ENCODE measurements around the gene SLC38A11.

SLC38A11 gene

DNA sequence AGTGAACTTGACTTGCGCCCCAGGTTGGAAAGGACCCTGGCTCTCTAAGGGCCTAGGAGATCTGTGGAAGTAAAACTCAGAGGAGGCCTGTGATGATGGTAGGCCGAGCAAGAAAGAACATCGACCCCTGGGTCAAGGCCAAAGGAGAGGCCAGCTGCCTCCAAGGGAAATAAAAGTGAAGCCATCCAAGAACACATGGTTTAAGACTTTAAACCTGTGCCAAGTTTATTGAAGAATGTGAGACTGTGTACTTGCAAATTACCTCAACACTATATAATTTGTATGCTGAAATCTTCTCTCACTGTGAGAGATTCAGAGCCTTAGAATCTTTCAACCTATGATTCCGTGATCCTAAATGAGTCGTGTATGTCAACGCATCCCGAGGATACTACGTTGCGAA, 73.0 kb downstream of the SLC38A11 start:
- Histone ChIP-seq H3K4me3 (ENCODE audit: low read depth, low read length, poor library complexity, severe bottlenecking) (no peak overlapping the region), H3K9me3 (ENCODE audit: low read length) (no peaks in the 10 kb centered on the region), H3K27me3 (ENCODE audit: insufficient read depth, low read length) (no peaks in the 10 kb centered on the region), H3K9ac (ENCODE audit: low read length) (no peak overlapping the region), H3F3A (ENCODE audit: insufficient read depth, low read length) (no peaks in the 10 kb centered on the region), H3K36me3 (ENCODE audit: insufficient read depth, low read length) (no peaks in the 10 kb centered on the region), H3K27ac (ENCODE audit: low read depth, low read length, poor library complexity, severe bottlenecking) (no peak overlapping the region), H3K4me2 (ENCODE audit: low read length) (no peak overlapping the region), H3K9me2 (ENCODE audit: low read depth, low read length) (no peaks in the 10 kb centered on the region), H4K20me1 (ENCODE audit: insufficient read depth, low read length) (no peaks in the 10 kb centered on the region), H3K4me1 (ENCODE audit: insufficient read depth, low read length, severe bottlenecking) (no peaks in the 10 kb centered on the region), H2AFZ (ENCODE audit: low read length) (no peak overlapping the region), H3K79me2 (ENCODE audit: insufficient read depth, low read length) (no peaks in the 10 kb centered on the region)
- no peak for TF ChIP-seq EZH2 (IDR thresholded peaks at IDR 0.05; ENCODE audit: borderline replicate concordance, low read length)
- TF ChIP-seq, protein P1, sequence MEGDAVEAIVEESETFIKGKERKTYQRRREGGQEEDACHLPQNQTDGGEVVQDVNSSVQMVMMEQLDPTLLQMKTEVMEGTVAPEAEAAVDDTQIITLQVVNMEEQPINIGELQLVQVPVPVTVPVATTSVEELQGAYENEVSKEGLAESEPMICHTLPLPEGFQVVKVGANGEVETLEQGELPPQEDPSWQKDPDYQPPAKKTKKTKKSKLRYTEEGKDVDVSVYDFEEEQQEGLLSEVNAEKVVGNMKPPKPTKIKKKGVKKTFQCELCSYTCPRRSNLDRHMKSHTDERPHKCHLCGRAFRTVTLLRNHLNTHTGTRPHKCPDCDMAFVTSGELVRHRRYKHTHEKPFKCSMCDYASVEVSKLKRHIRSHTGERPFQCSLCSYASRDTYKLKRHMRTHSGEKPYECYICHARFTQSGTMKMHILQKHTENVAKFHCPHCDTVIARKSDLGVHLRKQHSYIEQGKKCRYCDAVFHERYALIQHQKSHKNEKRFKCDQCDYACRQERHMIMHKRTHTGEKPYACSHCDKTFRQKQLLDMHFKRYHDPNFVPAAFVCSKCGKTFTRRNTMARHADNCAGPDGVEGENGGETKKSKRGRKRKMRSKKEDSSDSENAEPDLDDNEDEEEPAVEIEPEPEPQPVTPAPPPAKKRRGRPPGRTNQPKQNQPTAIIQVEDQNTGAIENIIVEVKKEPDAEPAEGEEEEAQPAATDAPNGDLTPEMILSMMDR (IDR thresholded peaks at IDR 0.05; ENCODE audit: low read length): no peak

DNA sequence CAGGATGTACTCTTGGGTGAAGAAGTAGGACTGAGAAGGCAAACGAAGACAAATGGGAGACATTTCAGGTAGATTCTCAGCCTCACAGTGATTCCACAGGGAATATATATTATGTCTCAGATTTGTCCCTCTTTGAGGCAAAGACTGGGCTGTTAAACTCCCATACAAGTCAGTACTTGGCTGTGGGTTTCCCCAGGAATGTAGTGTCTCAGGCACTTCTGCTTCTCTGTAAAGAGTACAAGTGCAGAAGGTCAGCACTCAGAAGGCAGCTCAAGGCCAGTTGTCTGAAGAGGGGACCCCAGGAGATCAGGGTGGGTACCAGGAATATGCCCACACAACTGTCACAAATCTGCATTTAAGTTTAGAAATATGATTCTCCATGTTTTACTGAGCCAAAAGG, 73.8 kb downstream of the SLC38A11 start:
- no peaks in the 10 kb centered on the region for H3K4me1 ChIP-seq (ENCODE audit: insufficient read depth, low read length, severe bottlenecking)
- H3K4me3 ChIP-seq (ENCODE audit: low read depth, low read length, poor library complexity, severe bottlenecking): no peak overlapping the region
- no peaks in the 10 kb centered on the region for H3K9me3 ChIP-seq (ENCODE audit: low read length)
- H3K36me3 ChIP-seq (ENCODE audit: insufficient read depth, low read length): no peaks in the 10 kb centered on the region
- H3K9me2 ChIP-seq (ENCODE audit: low read depth, low read length): no peaks in the 10 kb centered on the region
- no peak overlapping the region for H2AFZ ChIP-seq (ENCODE audit: low read length)
- no peak overlapping the region for H3K9ac ChIP-seq (ENCODE audit: low read length)
- H3K27me3 ChIP-seq (ENCODE audit: insufficient read depth, low read length): no peaks in the 10 kb centered on the region
- no peaks in the 10 kb centered on the region for H4K20me1 ChIP-seq (ENCODE audit: insufficient read depth, low read length)
- H3K4me2 ChIP-seq (ENCODE audit: low read length): no peak overlapping the region
- H3K27ac ChIP-seq (ENCODE audit: low read depth, low read length, poor library complexity, severe bottlenecking): no peak overlapping the region
- H3F3A ChIP-seq (ENCODE audit: insufficient read depth, low read length): no peaks in the 10 kb centered on the region
- TF ChIP-seq, protein P1 (IDR thresholded peaks at IDR 0.05; ENCODE audit: low read length): no peak
- TF ChIP-seq EZH2 (IDR thresholded peaks at IDR 0.05; ENCODE audit: borderline replicate concordance, low read length): no peak
- no peaks in the 10 kb centered on the region for H3K79me2 ChIP-seq (ENCODE audit: insufficient read depth, low read length)

DNA sequence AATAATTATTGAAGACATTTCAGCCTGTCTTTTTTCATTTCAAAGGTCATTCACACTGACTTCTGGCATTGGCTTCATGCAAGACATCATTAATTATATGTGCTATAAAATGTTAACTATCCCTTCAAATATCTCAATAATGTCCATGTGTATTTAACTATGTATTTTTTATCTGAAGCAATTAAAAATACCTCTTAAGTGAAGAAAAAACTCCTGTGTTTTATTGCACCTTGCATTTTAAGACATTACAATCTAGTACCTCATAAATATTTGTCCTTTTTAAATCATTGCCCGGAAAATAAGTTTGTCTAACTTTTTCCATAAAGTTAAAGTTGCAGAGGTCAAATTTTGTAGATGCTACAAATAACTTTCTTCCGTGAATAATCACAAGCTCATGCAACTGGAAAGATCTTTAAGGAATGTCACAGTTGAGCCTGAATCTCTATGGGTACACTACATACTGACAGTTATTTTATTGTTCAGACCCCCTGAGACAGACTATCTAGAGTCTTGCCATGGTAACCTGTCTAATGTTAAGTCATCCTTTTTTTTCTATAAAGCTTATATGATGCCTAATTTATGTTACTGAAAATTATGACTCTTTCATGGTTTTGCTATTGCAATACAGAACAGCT, 75.3 kb downstream of the SLC38A11 start:
- Histone ChIP-seq H3K27ac (ENCODE audit: low read depth, low read length, poor library complexity, severe bottlenecking) (no peak overlapping the region), H3K36me3 (ENCODE audit: insufficient read depth, low read length) (no peaks in the 10 kb centered on the region)
- no peak for TF ChIP-seq EZH2 (IDR thresholded peaks at IDR 0.05; ENCODE audit: borderline replicate concordance, low read length)
- TF ChIP-seq, protein P1 (IDR thresholded peaks at IDR 0.05; ENCODE audit: low read length): no peak

More for the DNA sequence above, 75.3 kb downstream of the SLC38A11 start:
- Histone ChIP-seq H3K79me2 (ENCODE audit: insufficient read depth, low read length) (no peaks in the 10 kb centered on the region), H3K9me2 (ENCODE audit: low read depth, low read length) (no peaks in the 10 kb centered on the region), H3K4me1 (ENCODE audit: insufficient read depth, low read length, severe bottlenecking) (no peaks in the 10 kb centered on the region), H3K4me2 (ENCODE audit: low read length) (no peak overlapping the region), H4K20me1 (ENCODE audit: insufficient read depth, low read length) (no peaks in the 10 kb centered on the region), H3K9ac (ENCODE audit: low read length) (no peak overlapping the region), H3K9me3 (ENCODE audit: low read length) (no peaks in the 10 kb centered on the region), H3F3A (ENCODE audit: insufficient read depth, low read length) (no peaks in the 10 kb centered on the region), H3K4me3 (ENCODE audit: low read depth, low read length, poor library complexity, severe bottlenecking) (no peak overlapping the region), H3K27me3 (ENCODE audit: insufficient read depth, low read length) (no peaks in the 10 kb centered on the region), H2AFZ (ENCODE audit: low read length) (no peak overlapping the region)

All from OCI-LY1 (cell line).